NK-92 (cell line): ENCODE measurements around the gene RBM12.
"Not testable (repeated sequence)": the region's sequence is repeated elsewhere in the genome, so short reads cannot be mapped to it uniquely, and the experiment has no call there.

ENCODE experiments used
- DNase-seq: peaks from one replicate; lab custom pipeline; 2025; ENCODE audit not compliant: unreplicated experiment; lab: John Stamatoyannopoulos, UW

RBM12 gene

GRCh38 chr20:35699127-35699956, 34.6 kb upstream of the RBM12 start, which contains the start of the genes NFS1 and ROMO1:
TSS of gene NFS1 (minus strand) at chr20:35699352. CDS start at chr20:35699288, 64 bp downstream.
TSS of gene ROMO1 (plus strand) at chr20:35699405. CDS start at chr20:35699633, 228 bp downstream.
- peak; percentile 23 for DNase-seq

GRCh38 chr20:35698298-35699126, 33.8 kb upstream of the RBM12 start:
- DNase-seq: no peak

- no peak for DNase-seq
Observed at GRCh38 chr20:35697696-35698297, 33.1 kb upstream of the RBM12 start.

GRCh38 chr20:35695978-35696377, 31.3 kb upstream of the RBM12 start:
- no peak for DNase-seq

- no peak for DNase-seq
Observed at GRCh38 chr20:35695245-35695749, 30.6 kb upstream of the RBM12 start.

GRCh38 chr20:35690265-35690664, 25.6 kb upstream of the RBM12 start:
- DNase-seq: no peak

- DNase-seq: not testable (repeated sequence)
Observed at GRCh38 chr20:35686872-35687271, 22.2 kb upstream of the RBM12 start.

- not testable (repeated sequence) for DNase-seq
Observed at GRCh38 chr20:35685368-35685767, 20.7 kb upstream of the RBM12 start.

GRCh38 chr20:35681960-35682359, 17.3 kb upstream of the RBM12 start:
- DNase-seq: no peak

- DNase-seq: no peak
Observed at GRCh38 chr20:35680452-35681183, 15.9 kb upstream of the RBM12 start.

GRCh38 chr20:35674921-35675320, 10.2 kb upstream of the RBM12 start:
- DNase-seq: no peak

- DNase-seq: no peak
Observed at GRCh38 chr20:35673884-35674283, 9.2 kb upstream of the RBM12 start.

GRCh38 chr20:35669681-35670080, 5.0 kb upstream of the RBM12 start:
- DNase-seq: no peak

GRCh38 chr20:35669221-35669620, 4.5 kb upstream of the RBM12 start:
- DNase-seq: no peak

- DNase-seq: no peak
Observed at GRCh38 chr20:35665949-35666288, 1.2 kb upstream of the RBM12 start.

- DNase-seq: peak; percentile 20
Observed at GRCh38 chr20:35663516-35664465, 909 bp downstream of the RBM12 start.

- no peak for DNase-seq
Observed at GRCh38 chr20:35662551-35662950, 2.1 kb downstream of the RBM12 start.

GRCh38 chr20:35661908-35662307, 2.8 kb downstream of the RBM12 start:
- no peak for DNase-seq

GRCh38 chr20:35661053-35661452, 3.6 kb downstream of the RBM12 start:
- DNase-seq: no peak
